ENCODE results near the gene MEIOC. TPM values are rescaled to one million over a fixed set of nuclear protein-coding genes. Genes with fewer than 3 reads are reported as not detected.

Gene MEIOC
- total RNA-seq, 1 experiment from 2014 or later: 5.0 TPM

DNA sequence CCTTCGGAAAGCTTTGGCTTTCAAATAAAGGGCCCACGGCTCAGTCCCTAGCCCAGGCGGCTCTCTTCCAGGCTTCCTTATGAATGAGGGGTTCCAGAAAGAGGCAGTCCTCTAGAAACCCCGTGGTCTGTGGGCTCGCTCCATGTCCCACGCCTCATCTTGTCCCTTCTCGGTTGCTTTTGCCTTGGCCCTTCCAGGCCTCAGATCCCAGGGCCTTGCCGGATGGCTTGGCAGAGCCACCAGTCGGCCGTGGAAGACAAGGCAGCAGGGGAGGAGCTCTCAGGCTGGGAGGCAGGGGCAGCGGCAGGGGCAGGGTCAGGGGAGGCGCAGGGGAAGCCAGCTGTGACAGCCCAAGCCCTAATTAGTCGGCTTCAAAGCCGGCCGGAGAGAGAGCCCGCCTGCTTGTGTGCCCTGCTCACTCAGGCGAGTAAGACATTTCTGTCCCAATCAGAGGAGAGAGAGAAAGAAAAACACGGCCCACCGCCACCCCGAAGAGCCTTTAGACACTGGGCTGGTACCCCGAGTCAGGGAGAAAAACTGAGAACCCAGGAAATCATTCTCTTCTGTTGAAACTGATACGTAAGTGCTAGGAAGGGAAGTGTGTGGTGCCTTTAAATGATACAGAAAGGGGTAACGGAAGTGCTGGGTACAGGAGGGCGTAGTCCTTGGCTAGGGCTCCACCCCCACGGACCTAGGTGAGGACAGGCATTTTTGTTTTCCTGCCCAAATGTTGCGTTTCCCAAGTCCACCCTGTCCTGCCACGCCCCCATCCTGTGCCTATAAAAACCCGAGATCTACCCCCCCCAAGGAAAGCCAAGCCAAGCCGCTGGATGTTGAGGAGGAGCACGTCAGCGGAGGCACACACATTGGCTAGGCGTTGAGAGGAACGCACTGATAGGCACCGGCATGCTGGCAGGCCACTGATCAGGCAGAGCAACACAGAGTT lies 27.8 kb upstream of the MEIOC start:
- CTCF ChIA-PET: interaction anchor here (0.5 to 2.6 kb wide), 14 partner anchors 18 to 727 kb away, joined by 3 to 20 read pairs (median 4); partner anchors contain the start of genes CCDC43, FZD2 and MEIOC
- POLR2A ChIA-PET: interaction anchor here (0.6 to 1.1 kb wide), 3 partner anchors 27 to 147 kb away, joined by 3 to 5 read pairs (median 4); partner anchors contain the start of gene FZD2
- ATAC-seq (peak; percentile 96), DNase-seq (ENCODE audit: low spot score) (peak; percentile 80)
- Mint-ChIP-seq H3K27ac (peak overlapping the region; percentile 96), H3K9me3 (no peaks in the 10 kb centered on the region), H3K4me3 (peak overlapping the region; percentile 67), H3K4me1 (peaks cover 24% of the 10 kb centered on the region), H3K27me3 (ENCODE audit: low read depth) (peaks cover 4% of the 10 kb centered on the region; the same call in 1 of the 2 replicates), H3K36me3 (no peaks in the 10 kb centered on the region)
- TF ChIP-seq, protein P1, sequence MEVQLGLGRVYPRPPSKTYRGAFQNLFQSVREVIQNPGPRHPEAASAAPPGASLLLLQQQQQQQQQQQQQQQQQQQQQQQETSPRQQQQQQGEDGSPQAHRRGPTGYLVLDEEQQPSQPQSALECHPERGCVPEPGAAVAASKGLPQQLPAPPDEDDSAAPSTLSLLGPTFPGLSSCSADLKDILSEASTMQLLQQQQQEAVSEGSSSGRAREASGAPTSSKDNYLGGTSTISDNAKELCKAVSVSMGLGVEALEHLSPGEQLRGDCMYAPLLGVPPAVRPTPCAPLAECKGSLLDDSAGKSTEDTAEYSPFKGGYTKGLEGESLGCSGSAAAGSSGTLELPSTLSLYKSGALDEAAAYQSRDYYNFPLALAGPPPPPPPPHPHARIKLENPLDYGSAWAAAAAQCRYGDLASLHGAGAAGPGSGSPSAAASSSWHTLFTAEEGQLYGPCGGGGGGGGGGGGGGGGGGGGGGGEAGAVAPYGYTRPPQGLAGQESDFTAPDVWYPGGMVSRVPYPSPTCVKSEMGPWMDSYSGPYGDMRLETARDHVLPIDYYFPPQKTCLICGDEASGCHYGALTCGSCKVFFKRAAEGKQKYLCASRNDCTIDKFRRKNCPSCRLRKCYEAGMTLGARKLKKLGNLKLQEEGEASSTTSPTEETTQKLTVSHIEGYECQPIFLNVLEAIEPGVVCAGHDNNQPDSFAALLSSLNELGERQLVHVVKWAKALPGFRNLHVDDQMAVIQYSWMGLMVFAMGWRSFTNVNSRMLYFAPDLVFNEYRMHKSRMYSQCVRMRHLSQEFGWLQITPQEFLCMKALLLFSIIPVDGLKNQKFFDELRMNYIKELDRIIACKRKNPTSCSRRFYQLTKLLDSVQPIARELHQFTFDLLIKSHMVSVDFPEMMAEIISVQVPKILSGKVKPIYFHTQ (CRISPR knock-in tag; IDR thresholded peaks at IDR 0.05): no peak
- peak; percentile 52; the same call in 1 of the 2 replicates for TF ChIP-seq SP1 (CRISPR knock-in tag; conservative IDR thresholded peaks at IDR 0.05)
- TF ChIP-seq, protein P2, sequence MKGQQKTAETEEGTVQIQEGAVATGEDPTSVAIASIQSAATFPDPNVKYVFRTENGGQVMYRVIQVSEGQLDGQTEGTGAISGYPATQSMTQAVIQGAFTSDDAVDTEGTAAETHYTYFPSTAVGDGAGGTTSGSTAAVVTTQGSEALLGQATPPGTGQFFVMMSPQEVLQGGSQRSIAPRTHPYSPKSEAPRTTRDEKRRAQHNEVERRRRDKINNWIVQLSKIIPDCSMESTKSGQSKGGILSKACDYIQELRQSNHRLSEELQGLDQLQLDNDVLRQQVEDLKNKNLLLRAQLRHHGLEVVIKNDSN (CRISPR knock-in tag; IDR thresholded peaks at IDR 0.05): no peak
- TF ChIP-seq, protein P3, sequence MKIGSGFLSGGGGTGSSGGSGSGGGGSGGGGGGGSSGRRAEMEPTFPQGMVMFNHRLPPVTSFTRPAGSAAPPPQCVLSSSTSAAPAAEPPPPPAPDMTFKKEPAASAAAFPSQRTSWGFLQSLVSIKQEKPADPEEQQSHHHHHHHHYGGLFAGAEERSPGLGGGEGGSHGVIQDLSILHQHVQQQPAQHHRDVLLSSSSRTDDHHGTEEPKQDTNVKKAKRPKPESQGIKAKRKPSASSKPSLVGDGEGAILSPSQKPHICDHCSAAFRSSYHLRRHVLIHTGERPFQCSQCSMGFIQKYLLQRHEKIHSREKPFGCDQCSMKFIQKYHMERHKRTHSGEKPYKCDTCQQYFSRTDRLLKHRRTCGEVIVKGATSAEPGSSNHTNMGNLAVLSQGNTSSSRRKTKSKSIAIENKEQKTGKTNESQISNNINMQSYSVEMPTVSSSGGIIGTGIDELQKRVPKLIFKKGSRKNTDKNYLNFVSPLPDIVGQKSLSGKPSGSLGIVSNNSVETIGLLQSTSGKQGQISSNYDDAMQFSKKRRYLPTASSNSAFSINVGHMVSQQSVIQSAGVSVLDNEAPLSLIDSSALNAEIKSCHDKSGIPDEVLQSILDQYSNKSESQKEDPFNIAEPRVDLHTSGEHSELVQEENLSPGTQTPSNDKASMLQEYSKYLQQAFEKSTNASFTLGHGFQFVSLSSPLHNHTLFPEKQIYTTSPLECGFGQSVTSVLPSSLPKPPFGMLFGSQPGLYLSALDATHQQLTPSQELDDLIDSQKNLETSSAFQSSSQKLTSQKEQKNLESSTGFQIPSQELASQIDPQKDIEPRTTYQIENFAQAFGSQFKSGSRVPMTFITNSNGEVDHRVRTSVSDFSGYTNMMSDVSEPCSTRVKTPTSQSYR (CRISPR knock-in tag; IDR thresholded peaks at IDR 0.05): no peak; the same call in 1 of the 2 replicates
- TF ChIP-seq, protein P4, sequence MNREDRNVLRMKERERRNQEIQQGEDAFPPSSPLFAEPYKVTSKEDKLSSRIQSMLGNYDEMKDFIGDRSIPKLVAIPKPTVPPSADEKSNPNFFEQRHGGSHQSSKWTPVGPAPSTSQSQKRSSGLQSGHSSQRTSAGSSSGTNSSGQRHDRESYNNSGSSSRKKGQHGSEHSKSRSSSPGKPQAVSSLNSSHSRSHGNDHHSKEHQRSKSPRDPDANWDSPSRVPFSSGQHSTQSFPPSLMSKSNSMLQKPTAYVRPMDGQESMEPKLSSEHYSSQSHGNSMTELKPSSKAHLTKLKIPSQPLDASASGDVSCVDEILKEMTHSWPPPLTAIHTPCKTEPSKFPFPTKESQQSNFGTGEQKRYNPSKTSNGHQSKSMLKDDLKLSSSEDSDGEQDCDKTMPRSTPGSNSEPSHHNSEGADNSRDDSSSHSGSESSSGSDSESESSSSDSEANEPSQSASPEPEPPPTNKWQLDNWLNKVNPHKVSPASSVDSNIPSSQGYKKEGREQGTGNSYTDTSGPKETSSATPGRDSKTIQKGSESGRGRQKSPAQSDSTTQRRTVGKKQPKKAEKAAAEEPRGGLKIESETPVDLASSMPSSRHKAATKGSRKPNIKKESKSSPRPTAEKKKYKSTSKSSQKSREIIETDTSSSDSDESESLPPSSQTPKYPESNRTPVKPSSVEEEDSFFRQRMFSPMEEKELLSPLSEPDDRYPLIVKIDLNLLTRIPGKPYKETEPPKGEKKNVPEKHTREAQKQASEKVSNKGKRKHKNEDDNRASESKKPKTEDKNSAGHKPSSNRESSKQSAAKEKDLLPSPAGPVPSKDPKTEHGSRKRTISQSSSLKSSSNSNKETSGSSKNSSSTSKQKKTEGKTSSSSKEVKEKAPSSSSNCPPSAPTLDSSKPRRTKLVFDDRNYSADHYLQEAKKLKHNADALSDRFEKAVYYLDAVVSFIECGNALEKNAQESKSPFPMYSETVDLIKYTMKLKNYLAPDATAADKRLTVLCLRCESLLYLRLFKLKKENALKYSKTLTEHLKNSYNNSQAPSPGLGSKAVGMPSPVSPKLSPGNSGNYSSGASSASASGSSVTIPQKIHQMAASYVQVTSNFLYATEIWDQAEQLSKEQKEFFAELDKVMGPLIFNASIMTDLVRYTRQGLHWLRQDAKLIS (CRISPR knock-in tag; IDR thresholded peaks at IDR 0.05; ENCODE audit: borderline replicate concordance): 0 out of 2 replicates have a peak, but pooled peaks have one; percentile 64
- TF ChIP-seq ETV6 (CRISPR knock-in tag; IDR thresholded peaks at IDR 0.05): peak; percentile 38
- TF ChIP-seq, protein P5, sequence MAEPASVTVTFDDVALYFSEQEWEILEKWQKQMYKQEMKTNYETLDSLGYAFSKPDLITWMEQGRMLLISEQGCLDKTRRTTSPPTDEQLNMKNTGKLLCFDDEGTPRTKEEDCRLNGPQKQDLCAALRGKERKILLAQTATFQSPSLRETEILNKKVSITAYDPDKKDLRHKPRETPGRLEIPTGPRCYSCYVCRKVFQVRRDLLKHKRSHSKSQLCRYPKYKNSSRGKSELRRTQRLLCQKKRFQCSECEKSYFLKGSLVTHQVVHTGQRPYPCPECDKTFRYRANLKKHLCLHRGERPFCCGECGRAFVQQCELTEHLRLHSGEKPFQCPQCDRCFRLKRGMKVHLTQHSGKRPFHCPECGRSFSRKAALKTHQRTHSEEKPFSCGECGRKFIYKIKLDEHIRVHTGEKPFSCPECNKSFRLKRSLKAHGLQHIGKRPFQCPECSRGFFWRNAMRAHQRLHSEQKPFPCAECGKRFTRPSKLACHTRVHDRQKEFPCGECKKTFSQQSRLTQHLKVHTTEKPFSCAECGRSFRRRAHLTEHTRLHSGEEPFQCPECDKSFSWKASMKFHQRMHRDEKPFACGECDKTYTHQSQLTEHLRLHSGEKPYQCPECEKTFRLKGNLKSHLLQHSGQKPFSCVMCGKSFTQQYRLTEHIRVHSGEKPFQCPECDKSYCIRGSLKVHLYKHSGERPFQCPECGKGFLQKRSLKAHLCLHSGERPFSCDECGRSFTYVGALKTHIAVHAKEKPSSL (CRISPR knock-in tag; conservative IDR thresholded peaks at IDR 0.05): no peak
- TF ChIP-seq, protein P6, sequence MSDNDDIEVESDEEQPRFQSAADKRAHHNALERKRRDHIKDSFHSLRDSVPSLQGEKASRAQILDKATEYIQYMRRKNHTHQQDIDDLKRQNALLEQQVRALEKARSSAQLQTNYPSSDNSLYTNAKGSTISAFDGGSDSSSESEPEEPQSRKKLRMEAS (CRISPR knock-in tag; IDR thresholded peaks at IDR 0.05): 0 out of 2 replicates have a peak, but pooled peaks have one; percentile 39
- TF ChIP-seq, protein P7, sequence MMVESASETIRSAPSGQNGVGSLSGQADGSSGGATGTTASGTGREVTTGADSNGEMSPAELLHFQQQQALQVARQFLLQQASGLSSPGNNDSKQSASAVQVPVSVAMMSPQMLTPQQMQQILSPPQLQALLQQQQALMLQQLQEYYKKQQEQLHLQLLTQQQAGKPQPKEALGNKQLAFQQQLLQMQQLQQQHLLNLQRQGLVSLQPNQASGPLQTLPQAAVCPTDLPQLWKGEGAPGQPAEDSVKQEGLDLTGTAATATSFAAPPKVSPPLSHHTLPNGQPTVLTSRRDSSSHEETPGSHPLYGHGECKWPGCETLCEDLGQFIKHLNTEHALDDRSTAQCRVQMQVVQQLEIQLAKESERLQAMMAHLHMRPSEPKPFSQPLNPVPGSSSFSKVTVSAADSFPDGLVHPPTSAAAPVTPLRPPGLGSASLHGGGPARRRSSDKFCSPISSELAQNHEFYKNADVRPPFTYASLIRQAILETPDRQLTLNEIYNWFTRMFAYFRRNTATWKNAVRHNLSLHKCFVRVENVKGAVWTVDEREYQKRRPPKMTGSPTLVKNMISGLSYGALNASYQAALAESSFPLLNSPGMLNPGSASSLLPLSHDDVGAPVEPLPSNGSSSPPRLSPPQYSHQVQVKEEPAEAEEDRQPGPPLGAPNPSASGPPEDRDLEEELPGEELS (CRISPR knock-in tag; IDR thresholded peaks at IDR 0.05): 0 out of 2 replicates have a peak, but pooled peaks have one; percentile 40
- TF ChIP-seq TEAD1 (CRISPR knock-in tag; IDR thresholded peaks at IDR 0.05): peak; percentile 59; the same call in 1 of the 2 replicates

Data from WTC11 (cell line).